Epithelial cell of esophagus (primary cell): Measurements from ENCODE around the gene APCDD1L.
"Not testable (repeated sequence)": the region's sequence is repeated elsewhere in the genome, so short reads cannot be mapped to it uniquely, and the experiment has no call there.

Source experiments
- DNase-seq: peaks from one replicate; pipeline ENCODE4 v3.0.0; 2010; ENCODE audit warnings: low read depth
- H3K4me3 ChIP-seq: 2 replicates; pipeline ENCODE4 v1.5.1; 2011; ENCODE audit warnings: mild to moderate bottlenecking, low read length, control low read depth
- TF ChIP-seq, protein P1 (sequence below): IDR thresholded peaks from 2 replicates; pipeline ENCODE4 v1.5.1; 2011; ENCODE audit warnings: low read depth, mild to moderate bottlenecking, low read length, control low read depth, inconsistent platforms; ENCODE audit not compliant: insufficient read depth; ENCODE audit errors: missing control alignments

Gene APCDD1L

GRCh38 chr20:58434326-58434725 is 80.9 kb downstream of the APCDD1L start:
- TF ChIP-seq, protein P1, sequence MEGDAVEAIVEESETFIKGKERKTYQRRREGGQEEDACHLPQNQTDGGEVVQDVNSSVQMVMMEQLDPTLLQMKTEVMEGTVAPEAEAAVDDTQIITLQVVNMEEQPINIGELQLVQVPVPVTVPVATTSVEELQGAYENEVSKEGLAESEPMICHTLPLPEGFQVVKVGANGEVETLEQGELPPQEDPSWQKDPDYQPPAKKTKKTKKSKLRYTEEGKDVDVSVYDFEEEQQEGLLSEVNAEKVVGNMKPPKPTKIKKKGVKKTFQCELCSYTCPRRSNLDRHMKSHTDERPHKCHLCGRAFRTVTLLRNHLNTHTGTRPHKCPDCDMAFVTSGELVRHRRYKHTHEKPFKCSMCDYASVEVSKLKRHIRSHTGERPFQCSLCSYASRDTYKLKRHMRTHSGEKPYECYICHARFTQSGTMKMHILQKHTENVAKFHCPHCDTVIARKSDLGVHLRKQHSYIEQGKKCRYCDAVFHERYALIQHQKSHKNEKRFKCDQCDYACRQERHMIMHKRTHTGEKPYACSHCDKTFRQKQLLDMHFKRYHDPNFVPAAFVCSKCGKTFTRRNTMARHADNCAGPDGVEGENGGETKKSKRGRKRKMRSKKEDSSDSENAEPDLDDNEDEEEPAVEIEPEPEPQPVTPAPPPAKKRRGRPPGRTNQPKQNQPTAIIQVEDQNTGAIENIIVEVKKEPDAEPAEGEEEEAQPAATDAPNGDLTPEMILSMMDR: no peak
- no peak for DNase-seq
- H3K4me3 ChIP-seq: no peak overlapping the region

DNA sequence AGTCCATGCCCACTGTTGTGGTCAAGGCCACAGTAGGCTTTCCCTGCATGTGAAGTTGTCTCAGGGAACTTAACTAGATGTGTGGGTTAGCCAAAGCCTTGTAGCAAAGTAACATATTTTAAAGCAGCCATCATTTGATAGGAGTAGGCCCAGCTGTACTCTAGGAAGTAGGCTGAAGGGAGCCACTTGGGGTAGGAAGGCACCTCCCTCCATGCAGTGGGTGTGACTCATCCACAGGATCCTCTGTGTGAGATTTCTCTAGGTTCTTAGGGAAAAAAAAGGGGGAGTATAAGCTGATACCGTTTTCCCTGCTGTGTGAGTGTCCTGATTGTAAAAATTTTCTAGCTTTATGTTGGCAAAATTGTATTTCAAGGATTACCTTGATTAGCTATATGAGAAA is 81.4 kb downstream of the APCDD1L start:
- H3K4me3 ChIP-seq: no peak overlapping the region
- TF ChIP-seq, protein P1: no peak
- DNase-seq: peak; percentile 54

DNA sequence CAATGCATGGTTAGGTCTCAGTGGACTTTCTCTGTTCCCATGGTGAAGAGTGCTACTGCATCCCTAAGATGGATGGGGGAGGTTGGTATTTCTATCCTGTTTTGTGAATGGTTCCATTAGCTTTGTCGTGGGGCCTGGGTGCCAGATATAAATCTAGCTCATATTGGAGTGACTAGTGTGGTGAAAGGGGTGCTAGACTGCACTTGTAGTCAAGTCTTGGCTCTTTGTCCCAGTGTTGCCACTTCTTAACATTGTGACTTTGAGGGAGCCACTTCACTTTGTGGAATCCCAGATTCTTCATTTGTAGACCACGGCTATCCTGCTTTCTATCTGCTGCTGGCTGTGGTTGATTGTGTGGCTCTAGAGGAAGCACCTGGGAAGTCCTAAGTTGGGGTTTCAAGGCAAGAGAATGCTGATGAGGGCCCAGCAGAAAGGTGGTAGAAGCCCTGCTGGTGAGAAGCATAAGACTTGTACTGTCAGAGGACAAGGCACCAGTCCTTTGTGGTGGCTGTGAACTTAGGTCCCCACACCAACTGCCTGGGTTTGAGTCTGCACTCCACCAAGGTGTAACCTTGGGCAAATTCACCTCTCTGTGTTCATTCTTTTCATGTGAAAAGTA is 82.1 kb downstream of the APCDD1L start:
- TF ChIP-seq, protein P1: no peak
- no peak for DNase-seq
- no peak overlapping the region for H3K4me3 ChIP-seq

DNA sequence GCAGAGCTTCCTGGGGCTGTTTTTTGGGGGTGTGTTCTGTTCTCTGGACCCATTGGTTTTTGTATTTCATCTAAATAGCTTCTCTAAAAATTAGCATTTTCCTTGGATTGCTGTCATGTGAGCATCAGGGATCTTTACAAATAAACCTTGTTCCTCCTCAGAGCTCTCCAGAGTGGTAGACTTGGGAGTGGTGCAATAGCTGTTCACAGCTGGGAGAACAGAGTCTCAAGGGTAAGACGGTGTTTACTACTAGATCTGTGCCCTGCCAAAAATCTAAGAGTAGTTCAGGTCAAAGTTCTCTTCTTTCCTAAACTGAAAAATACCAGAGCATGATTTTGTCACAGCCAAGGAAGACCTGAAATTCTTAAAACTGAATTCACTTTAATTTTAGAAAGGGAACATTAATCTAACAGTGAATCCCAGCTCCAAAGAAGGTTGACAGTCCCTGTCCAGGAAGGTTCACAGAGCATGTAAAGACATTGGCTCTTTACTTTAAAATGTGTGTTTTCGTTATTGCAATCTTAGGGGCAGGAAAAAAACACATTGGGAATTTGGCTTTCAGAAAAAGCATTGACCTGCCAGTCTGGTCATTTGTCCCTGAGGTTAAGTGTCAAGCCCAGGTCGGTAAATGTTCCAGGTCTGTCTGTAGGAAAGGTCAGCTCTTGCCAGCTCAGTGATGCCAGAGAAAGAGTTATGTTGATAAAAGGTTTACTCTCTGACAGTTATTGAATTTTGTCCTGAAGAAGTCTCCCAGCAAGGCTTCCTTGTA is 82.8 kb downstream of the APCDD1L start:
- no peak for DNase-seq
- TF ChIP-seq, protein P1: no peak

GRCh38 chr20:58431134-58431533 is 84.1 kb downstream of the APCDD1L start:
- H3K4me3 ChIP-seq: no peak overlapping the region
- TF ChIP-seq, protein P1: no peak
- no peak for DNase-seq

More for the DNA sequence above, 82.8 kb downstream of the APCDD1L start:
- no peak overlapping the region for H3K4me3 ChIP-seq

GRCh38 chr20:58429303-58429702 is 85.9 kb downstream of the APCDD1L start:
- TF ChIP-seq, protein P1: no peak
- DNase-seq: no peak
- H3K4me3 ChIP-seq: no peak overlapping the region

- TF ChIP-seq, protein P1: no peak
- H3K4me3 ChIP-seq: no peak overlapping the region
- no peak for DNase-seq
Measured at GRCh38 chr20:58428364-58428763, 86.8 kb downstream of the APCDD1L start.

DNA sequence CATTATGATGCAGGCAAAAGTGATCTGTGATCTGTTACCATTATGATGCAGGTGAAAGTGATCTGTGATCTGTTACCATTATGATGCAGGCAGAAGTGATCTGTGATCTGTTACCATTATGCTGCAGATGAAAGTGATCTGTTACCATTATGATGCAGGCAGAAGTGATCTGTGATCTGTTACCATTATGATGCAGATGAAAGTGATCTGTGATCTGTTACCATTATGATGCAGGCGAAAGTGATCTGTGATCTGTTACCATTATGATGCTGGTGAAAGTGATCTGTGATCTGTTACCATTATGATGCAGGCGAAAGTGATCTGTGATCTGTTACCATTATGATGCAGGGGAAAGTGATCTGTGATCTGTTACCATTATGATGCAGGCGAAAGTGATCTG is 87.6 kb downstream of the APCDD1L start:
- DNase-seq, H3K4me3 ChIP-seq: not testable (repeated sequence)
